Loucy (cell line): Measurements from ENCODE around the gene DSCAML1.

Source experiments
- H2AFZ ChIP-seq: fragments of 200-600 bp; sonication (generic); 2 replicates; pipeline ENCODE4 v1.6.0; 2016; ENCODE audit warnings: antibody characterized with exemption, mild to moderate bottlenecking, low read length, moderate library complexity
- H3F3A ChIP-seq: fragments of 200-600 bp; 2 replicates; pipeline ENCODE4 v1.6.0; 2016; ENCODE audit warnings: antibody characterized with exemption, low read depth, mild to moderate bottlenecking
- H3K27me3 ChIP-seq: fragments of 200-600 bp; sonication (generic); 2 replicates; pipeline ENCODE4 v1.6.1; 2014; ENCODE audit warnings: low read length, mild to moderate bottlenecking; ENCODE audit not compliant: insufficient read depth, poor library complexity, severe bottlenecking
- H3K36me3 ChIP-seq: fragments of 200-600 bp; sonication (generic); 2 replicates; pipeline ENCODE4 v1.6.1; 2016; ENCODE audit warnings: low read length; ENCODE audit not compliant: insufficient read depth
- H3K4me1 ChIP-seq: fragments of 200-600 bp; sonication (generic); 2 replicates; pipeline ENCODE4 v1.5.1; 2014; ENCODE audit warnings: low read length, mild to moderate bottlenecking; ENCODE audit not compliant: insufficient read depth, poor library complexity, severe bottlenecking
- H3K4me2 ChIP-seq: fragments of 200-600 bp; sonication (generic); 2 replicates; pipeline ENCODE4 v1.6.0; 2014; ENCODE audit warnings: antibody characterized with exemption, low read length, low read depth, mild to moderate bottlenecking; ENCODE audit not compliant: poor library complexity, severe bottlenecking
- H3K4me3 ChIP-seq: fragments of 200-600 bp; sonication (generic); 2 replicates; pipeline ENCODE4 v1.5.1; 2014; ENCODE audit warnings: low read length, mild to moderate bottlenecking, mixed read lengths; ENCODE audit not compliant: poor library complexity, severe bottlenecking
- H3K79me2 ChIP-seq: fragments of 200-600 bp; sonication (generic); 2 replicates; pipeline ENCODE4 v1.6.1; 2014; ENCODE audit warnings: low read length; ENCODE audit not compliant: insufficient read depth
- H3K9ac ChIP-seq: fragments of 200-600 bp; sonication (generic); 2 replicates; pipeline ENCODE4 v1.6.0; 2014; ENCODE audit warnings: mild to moderate bottlenecking, low read depth, low read length, moderate library complexity; ENCODE audit not compliant: poor library complexity, severe bottlenecking
- H3K9me2 ChIP-seq: fragments of 200-600 bp; sonication (generic); replicated peaks from 2 replicates; pipeline ENCODE4 v1.6.1; 2016; ENCODE audit warnings: low read depth, low read length, mixed read lengths
- H3K9me3 ChIP-seq: fragments of 200-600 bp; sonication (generic); 2 replicates; pipeline ENCODE4 v1.6.1; 2014; ENCODE audit warnings: mild to moderate bottlenecking, antibody characterized with exemption, low read length, low read depth; ENCODE audit not compliant: insufficient read depth
- H4K20me1 ChIP-seq: fragments of 200-600 bp; sonication (generic); 2 replicates; pipeline ENCODE4 v1.6.0; 2014; ENCODE audit warnings: antibody characterized with exemption, low read length, mild to moderate bottlenecking; ENCODE audit not compliant: insufficient read depth, poor library complexity, severe bottlenecking
- CTCF ChIP-seq: fragments of 200-600 bp; sonication (generic); conservative IDR thresholded peaks from 2 replicates; pipeline ENCODE4 v1.5.1; 2014; ENCODE audit warnings: mild to moderate bottlenecking, antibody characterized with exemption, low read length
- EZH2phosphoT487 ChIP-seq: fragments of 200-600 bp; IDR thresholded peaks from 2 replicates; pipeline ENCODE4 v1.6.1; 2018; ENCODE audit warnings: antibody characterized with exemption, mild to moderate bottlenecking, moderate library complexity, borderline replicate concordance

DSCAML1 gene

GRCh38 chr11:117573326-117573725 is 223.7 kb downstream of the DSCAML1 start:
- H3K9ac ChIP-seq = no peak overlapping the region
- H3K36me3 ChIP-seq = no peaks in the 10 kb centered on the region
- H3K79me2 ChIP-seq = no peaks in the 10 kb centered on the region
- no peaks in the 10 kb centered on the region for H4K20me1 ChIP-seq
- H3K9me3 ChIP-seq = no peaks in the 10 kb centered on the region
- no peak overlapping the region for H3K4me2 ChIP-seq
- H2AFZ ChIP-seq = no peak overlapping the region
- no peaks in the 10 kb centered on the region for H3F3A ChIP-seq
- no peaks in the 10 kb centered on the region for H3K9me2 ChIP-seq
- H3K4me3 ChIP-seq = no peak overlapping the region
- no peaks in the 10 kb centered on the region for H3K4me1 ChIP-seq
- no peaks in the 10 kb centered on the region for H3K27me3 ChIP-seq
- TF ChIP-seq CTCF (no peak), EZH2phosphoT487 (no peak)

DNA sequence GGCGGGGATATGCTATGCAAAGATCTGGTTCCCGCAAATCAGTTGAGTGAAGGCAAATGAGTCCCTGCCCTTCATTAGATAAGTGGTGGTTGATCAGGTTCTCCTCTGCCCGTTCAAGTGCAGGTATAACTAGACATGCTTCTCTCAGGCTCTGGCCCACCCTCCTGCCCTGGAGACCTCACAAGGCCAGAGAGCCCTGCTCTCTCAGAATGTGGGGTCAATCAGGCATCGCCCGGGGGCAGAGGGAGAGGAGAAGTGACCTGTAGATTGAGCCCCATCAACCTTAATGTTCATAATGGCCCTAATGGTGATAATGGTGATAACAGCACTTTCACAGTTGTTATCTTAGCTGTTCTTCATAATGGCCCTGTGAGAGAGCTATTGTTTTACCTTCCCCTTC is 224.3 kb downstream of the DSCAML1 start:
- Histone ChIP-seq H2AFZ (no peak overlapping the region), H3K9me2 (no peaks in the 10 kb centered on the region), H3K4me2 (no peak overlapping the region), H3F3A (no peaks in the 10 kb centered on the region), H3K27me3 (no peaks in the 10 kb centered on the region), H3K4me1 (no peaks in the 10 kb centered on the region), H3K36me3 (no peaks in the 10 kb centered on the region), H3K4me3 (no peak overlapping the region), H3K9me3 (no peaks in the 10 kb centered on the region), H3K79me2 (no peaks in the 10 kb centered on the region), H3K9ac (no peak overlapping the region), H4K20me1 (no peaks in the 10 kb centered on the region)
- TF ChIP-seq CTCF (no peak), EZH2phosphoT487 (no peak)

DNA sequence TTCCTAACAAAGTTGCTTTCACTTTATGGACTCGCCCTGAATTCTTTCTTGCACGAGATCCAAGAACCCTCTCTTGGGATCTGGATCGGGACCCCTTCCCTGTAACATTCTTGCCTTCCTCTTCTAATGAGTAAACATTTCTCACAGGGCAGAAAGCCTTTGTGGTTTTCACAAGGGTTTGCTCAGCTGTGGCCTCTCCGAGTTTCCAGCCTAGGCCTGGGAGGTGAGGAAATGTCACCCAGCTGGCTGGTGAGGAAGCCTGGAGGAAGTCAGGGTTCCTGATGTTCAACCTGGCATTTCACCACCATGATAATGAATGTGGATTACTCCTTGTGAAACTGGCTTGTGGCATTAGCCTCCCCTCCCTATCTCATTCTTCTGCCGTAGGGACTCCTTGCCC is 224.9 kb downstream of the DSCAML1 start:
- Histone ChIP-seq H3K27me3 (no peaks in the 10 kb centered on the region), H3F3A (no peaks in the 10 kb centered on the region), H3K36me3 (no peaks in the 10 kb centered on the region), H3K4me1 (no peaks in the 10 kb centered on the region), H3K4me3 (no peak overlapping the region), H4K20me1 (no peaks in the 10 kb centered on the region), H3K9ac (no peak overlapping the region), H2AFZ (no peak overlapping the region), H3K9me2 (no peaks in the 10 kb centered on the region), H3K4me2 (no peak overlapping the region), H3K9me3 (no peaks in the 10 kb centered on the region), H3K79me2 (no peaks in the 10 kb centered on the region)
- TF ChIP-seq EZH2phosphoT487 (no peak), CTCF (no peak)
